Measurements from ENCODE around the gene FCHO1. TPM values are rescaled to one million over a fixed set of nuclear protein-coding genes. Genes with fewer than 3 reads are reported as not detected.

Gene FCHO1
- total and polyA plus RNA-seq, 2 donors (not counting 3 experiments of a cell fraction or from before 2014, with no cell fraction given), result 0.66 to 1.6 TPM

DNA sequence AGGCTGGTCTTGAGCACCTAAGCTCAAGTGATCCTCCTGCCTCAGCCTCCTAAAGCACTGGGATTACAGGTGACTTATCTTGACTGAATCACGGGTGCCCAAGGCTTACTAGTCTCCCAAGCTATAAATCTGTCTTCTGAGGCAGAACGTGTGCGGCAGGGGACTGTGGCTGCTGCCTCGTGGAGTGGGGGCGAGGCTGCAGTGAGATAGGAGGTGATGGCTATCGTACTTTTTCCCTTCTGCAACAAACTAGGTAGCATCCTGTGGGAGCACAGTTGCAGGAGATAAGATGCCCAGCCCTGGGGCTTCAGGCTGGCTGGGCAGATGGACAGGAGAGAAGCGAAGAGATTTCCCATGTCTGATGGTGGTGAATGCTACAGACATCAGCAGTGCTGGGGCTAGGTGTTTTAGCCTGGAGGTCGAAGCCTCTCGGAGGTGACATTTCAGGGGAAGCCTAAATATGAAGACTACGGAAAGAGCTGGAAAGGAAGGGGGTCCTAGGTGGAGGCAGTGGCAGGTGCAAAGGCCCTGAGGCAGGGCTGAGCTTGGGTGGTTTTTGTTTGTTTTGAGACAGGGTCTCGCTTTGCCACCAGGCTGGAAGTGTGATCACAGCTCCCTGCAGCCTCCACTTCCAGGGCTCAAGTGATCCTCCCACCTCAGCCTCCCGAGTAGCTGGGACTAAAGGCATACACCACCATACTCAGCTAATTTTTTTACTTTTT lies 51.0 kb downstream of the FCHO1 start:
- intact Hi-C loops (cut with micrococcal nuclease), result no loop called here
- Histone ChIP-seq H3K27ac (ENCODE audit: insufficient read depth, low read depth, low read length) (no peak overlapping the region), H2AFZ (ENCODE audit: low read depth, low read length) (no peak overlapping the region), H3K4me1 (ENCODE audit: control insufficient read depth, extremely low read depth, insufficient read depth, low read length) (no peaks in the 10 kb centered on the region), H3K9me1 (replicated peaks; ENCODE audit: control insufficient read depth, extremely low read depth, insufficient read depth, low read length) (no peaks in the 10 kb centered on the region), H3K9me3 (replicated peaks; ENCODE audit: control insufficient read depth, insufficient read depth, low read length) (no peaks in the 10 kb centered on the region), H3K4me3 (replicated peaks in 1 of 3; ENCODE audit: insufficient read depth in 1 of 3, low read depth in 1 of 3, low read length in 3 of 3) (no peak overlapping the region), H4K20me1 (replicated peaks; ENCODE audit: control insufficient read depth, extremely low read depth, insufficient read depth, low read length) (no peaks in the 10 kb centered on the region), H3K36me3 (ENCODE audit: control insufficient read depth in 2 of 2, extremely low read depth in 1 of 2, insufficient read depth in 2 of 2, low read length in 2 of 2) (no peaks in the 10 kb centered on the region), H3K9ac (replicated peaks; ENCODE audit: extremely low read depth, insufficient read depth, low read length) (no peak overlapping the region), H3K79me2 (ENCODE audit: control insufficient read depth, insufficient read depth, low read length) (no peaks in the 10 kb centered on the region), H3K27me3 (ENCODE audit: control insufficient read depth in 2 of 2, insufficient read depth in 2 of 2, low read length in 2 of 2) (no peaks in the 10 kb centered on the region), H3K4me2 (ENCODE audit: insufficient read depth, low read length) (no peak overlapping the region)
- BruUV-seq (replicated peaks), result no TSS peak
- DNase-seq (ENCODE audit: low read depth, low spot score), result no peak
- TF ChIP-seq POLR2AphosphoS5 (IDR thresholded peaks at IDR 0.05; ENCODE audit: insufficient read depth, low read depth, low read length) (no peak), JUN (IDR thresholded peaks at IDR 0.05; ENCODE audit: borderline replicate concordance, insufficient read depth, insufficient read length, low read depth) (no peak)
- dilution Hi-C loops (cut with MboI; ENCODE audit: extremely low pct_ligation_motif_present, low sequenced_read_pairs), result no loop called here
- ChIA-PET POLR2A (no interaction called here), CTCF (interaction anchor here (1.9 kb wide), 1 partner anchor 36 kb away, joined by 6 read pairs; no protein-coding TSS in a partner anchor)
- FAIRE-seq, result no peak

DNA sequence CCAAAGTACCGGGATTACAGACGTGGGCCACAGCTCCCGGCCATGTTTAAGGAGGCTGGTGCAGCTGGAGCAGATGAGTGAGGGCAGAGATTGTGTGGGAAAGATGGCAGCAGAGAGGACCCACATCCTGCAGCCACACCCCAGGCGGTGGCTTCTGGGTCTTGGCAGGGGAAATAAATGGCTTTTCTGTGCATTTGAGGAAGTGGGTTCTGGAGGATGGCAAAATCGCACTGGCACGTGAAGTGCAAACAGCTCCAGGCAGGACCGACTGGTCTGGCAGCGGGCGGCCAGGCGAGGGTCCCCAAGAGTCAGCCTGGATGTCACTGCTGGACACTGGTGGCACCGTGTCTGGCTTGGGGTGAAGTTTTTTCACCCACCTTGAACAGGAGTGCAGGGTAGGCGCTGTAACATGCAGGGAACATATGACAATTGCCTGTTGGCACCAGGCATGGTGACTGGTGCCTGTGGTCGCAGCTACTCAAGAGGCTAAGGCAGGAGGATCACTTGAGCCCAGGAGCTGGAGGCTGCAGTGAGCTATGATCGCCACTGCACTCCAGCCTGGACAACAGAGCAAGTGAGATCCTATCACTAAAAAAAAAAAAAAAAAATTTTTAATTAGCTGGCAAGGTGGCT lies 52.1 kb downstream of the FCHO1 start:
- H3K4me2 ChIP-seq (ENCODE audit: insufficient read depth, low read length), result no peak overlapping the region
- ChIA-PET POLR2A (no interaction called here), CTCF (interaction anchor here (1.5 to 1.9 kb wide), 2 partner anchors 21 to 37 kb away, joined by 5 to 6 read pairs; no protein-coding TSS in a partner anchor)
- no peak overlapping the region for H2AFZ ChIP-seq (ENCODE audit: low read depth, low read length)
- H4K20me1 ChIP-seq (replicated peaks; ENCODE audit: control insufficient read depth, extremely low read depth, insufficient read depth, low read length), result no peaks in the 10 kb centered on the region
- no peak overlapping the region for H3K4me3 ChIP-seq (replicated peaks in 1 of 3; ENCODE audit: insufficient read depth in 1 of 3, low read depth in 1 of 3, low read length in 3 of 3)
- H3K36me3 ChIP-seq (ENCODE audit: control insufficient read depth in 2 of 2, extremely low read depth in 1 of 2, insufficient read depth in 2 of 2, low read length in 2 of 2), result no peaks in the 10 kb centered on the region
- FAIRE-seq (no peak), DNase-seq (ENCODE audit: low read depth, low spot score) (no peak)
- H3K79me2 ChIP-seq (ENCODE audit: control insufficient read depth, insufficient read depth, low read length), result no peaks in the 10 kb centered on the region
- intact Hi-C loops (cut with micrococcal nuclease), result no loop called here
- no peaks in the 10 kb centered on the region for H3K9me1 ChIP-seq (replicated peaks; ENCODE audit: control insufficient read depth, extremely low read depth, insufficient read depth, low read length)
- no peak overlapping the region for H3K27ac ChIP-seq (ENCODE audit: insufficient read depth, low read depth, low read length)
- no peaks in the 10 kb centered on the region for H3K27me3 ChIP-seq (ENCODE audit: control insufficient read depth in 2 of 2, insufficient read depth in 2 of 2, low read length in 2 of 2)
- H3K4me1 ChIP-seq (ENCODE audit: control insufficient read depth, extremely low read depth, insufficient read depth, low read length), result no peaks in the 10 kb centered on the region
- H3K9me3 ChIP-seq (replicated peaks; ENCODE audit: control insufficient read depth, insufficient read depth, low read length), result no peaks in the 10 kb centered on the region
- dilution Hi-C loops (cut with MboI; ENCODE audit: extremely low pct_ligation_motif_present, low sequenced_read_pairs), result no loop called here
- BruUV-seq (replicated peaks), result no TSS peak
- TF ChIP-seq MYC (IDR thresholded peaks at IDR 0.05; ENCODE audit: low read depth, low read length) (no peak), JUN (IDR thresholded peaks at IDR 0.05; ENCODE audit: borderline replicate concordance, insufficient read depth, insufficient read length, low read depth) (no peak), POLR2AphosphoS5 (IDR thresholded peaks at IDR 0.05; ENCODE audit: insufficient read depth, low read depth, low read length) (no peak), FOS (IDR thresholded peaks at IDR 0.05; ENCODE audit: borderline replicate concordance, insufficient read depth, low read length) (no peak), POLR2A (IDR thresholded peaks at IDR 0.05; ENCODE audit: low read depth, low read length) (no peak), EZH2 (IDR thresholded peaks at IDR 0.05; ENCODE audit: borderline replicate concordance, low read depth, low read length, severe bottlenecking) (no peak), GATA2 (IDR thresholded peaks at IDR 0.05; ENCODE audit: insufficient read depth, insufficient read length, low read depth, low read length) (no peak)
- TF ChIP-seq, protein P1, sequence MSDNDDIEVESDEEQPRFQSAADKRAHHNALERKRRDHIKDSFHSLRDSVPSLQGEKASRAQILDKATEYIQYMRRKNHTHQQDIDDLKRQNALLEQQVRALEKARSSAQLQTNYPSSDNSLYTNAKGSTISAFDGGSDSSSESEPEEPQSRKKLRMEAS (IDR thresholded peaks at IDR 0.05; ENCODE audit: insufficient read depth, insufficient read length), result no peak
- TF ChIP-seq, protein P2, sequence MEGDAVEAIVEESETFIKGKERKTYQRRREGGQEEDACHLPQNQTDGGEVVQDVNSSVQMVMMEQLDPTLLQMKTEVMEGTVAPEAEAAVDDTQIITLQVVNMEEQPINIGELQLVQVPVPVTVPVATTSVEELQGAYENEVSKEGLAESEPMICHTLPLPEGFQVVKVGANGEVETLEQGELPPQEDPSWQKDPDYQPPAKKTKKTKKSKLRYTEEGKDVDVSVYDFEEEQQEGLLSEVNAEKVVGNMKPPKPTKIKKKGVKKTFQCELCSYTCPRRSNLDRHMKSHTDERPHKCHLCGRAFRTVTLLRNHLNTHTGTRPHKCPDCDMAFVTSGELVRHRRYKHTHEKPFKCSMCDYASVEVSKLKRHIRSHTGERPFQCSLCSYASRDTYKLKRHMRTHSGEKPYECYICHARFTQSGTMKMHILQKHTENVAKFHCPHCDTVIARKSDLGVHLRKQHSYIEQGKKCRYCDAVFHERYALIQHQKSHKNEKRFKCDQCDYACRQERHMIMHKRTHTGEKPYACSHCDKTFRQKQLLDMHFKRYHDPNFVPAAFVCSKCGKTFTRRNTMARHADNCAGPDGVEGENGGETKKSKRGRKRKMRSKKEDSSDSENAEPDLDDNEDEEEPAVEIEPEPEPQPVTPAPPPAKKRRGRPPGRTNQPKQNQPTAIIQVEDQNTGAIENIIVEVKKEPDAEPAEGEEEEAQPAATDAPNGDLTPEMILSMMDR (IDR thresholded peaks at IDR 0.05; ENCODE audit: extremely low read depth in 1 of 2, insufficient read depth in 1 of 2, low read depth in 1 of 2, low read length in 2 of 2), result no peak
- no peak overlapping the region for H3K9ac ChIP-seq (replicated peaks; ENCODE audit: extremely low read depth, insufficient read depth, low read length)
